GM11168 (cell line): ENCODE data around the gene LURAP1L.
"Not testable (repeated sequence)": the region's sequence is repeated elsewhere in the genome, so short reads cannot be mapped to it uniquely, and the experiment has no call there.

ENCODE experiments used
- in situ Hi-C: fragments of 300-500 bp; cut with MboI; formaldehyde crosslinking; loops from one replicate; pipeline ENCODE4 v1.12.0; 2022; ENCODE audit warnings: low sequenced_read_pairs; ENCODE audit not compliant: unreplicated experiment

The LURAP1L gene

DNA sequence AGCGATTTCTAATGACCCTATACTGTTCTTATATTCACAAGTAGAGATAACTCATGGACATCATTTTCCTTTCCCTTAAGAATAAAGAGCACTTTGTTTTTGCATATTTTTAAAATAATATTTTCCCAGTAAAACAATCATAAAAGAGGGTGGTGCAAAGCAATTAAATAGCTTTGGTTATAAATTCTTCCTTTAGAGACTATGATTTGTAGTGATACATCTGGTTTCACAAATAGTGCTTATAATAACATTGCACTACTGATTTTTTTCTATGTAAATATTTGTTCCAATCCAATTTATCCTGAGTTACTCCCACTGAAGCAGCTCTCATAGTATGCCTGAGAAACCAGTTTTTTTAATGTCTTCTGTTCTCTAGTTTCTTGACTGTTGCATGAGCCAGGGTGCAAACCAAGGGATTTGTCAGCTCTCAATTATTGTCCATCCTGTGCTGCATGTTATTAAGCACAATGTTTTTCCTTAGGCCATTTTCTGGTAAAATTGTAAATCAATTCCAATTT is 74.7 kb downstream of the LURAP1L start:
- in situ Hi-C loops, result no loop called here

DNA sequence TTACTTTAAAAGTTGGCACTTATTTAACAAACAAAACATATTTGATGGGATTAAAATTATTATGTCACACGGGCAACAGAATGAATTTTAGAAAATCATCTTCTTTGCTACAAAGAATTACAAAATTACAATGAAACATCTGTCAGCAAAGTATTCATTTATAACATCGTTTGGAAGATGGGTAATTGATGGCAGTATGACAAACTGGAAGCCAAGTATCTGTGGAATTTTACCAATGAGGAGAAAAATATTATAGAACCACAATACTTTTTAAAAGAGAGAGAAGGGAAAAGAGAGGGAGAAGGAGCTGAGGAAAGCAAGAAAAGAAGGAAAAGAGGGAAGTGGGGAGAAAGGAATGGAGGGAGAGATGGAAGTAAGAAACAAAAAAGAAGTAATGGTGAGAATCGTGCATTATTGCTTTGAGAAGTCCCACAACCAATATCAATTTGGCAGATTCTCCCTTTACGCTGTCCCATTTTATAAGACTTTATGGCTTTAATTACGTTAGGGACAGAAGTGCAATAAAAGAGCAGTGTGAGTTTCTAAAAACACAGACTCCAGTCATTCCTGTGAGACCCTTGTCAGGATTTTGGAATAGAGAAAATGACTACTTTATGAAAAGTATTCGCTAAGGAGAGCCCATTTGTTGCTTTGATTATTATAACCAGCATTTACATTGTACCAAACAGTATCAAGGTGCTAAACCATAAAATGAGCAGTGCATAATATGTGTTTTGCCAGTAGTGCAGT is 76.7 kb downstream of the LURAP1L start:
- in situ Hi-C loops, result no loop called here

DNA sequence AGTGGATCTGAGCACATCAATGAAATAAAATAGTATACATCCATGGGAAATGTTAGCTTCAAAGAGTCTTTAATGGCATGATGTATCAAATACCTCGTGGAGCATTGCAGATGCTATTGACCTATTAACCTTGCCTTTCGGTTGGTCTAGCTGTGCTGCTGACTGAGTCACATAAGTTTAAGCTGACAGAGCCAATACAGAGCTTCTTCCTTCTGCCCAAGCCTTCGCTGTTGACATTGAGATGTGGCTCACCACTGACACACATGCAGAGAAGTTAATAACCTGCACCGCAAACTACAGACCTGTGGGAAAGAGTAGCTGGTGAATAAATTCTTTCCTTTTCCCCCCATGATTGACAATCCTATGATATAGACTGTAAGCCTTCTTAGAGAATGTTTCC is 78.2 kb downstream of the LURAP1L start:
- in situ Hi-C loops, result no loop called here

DNA sequence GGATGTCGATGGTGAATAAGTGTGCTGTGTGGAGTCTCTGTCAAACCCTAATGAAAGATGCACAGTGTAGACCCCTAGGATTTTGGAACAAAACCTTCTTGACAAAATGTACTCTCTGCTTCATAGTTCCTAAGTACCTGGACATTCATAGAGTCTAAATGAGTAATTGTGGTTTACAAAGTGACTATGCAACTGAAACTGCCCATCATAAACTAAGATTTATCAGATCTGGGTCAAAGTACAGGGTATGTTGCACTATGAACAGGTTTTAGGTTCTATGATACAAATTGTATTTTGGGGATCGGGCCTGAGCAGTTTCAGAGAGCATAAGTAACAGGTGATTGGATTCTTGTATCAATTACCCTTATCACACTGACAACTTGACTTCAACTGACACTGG is 79.4 kb downstream of the LURAP1L start:
- in situ Hi-C loops, result no loop called here

DNA sequence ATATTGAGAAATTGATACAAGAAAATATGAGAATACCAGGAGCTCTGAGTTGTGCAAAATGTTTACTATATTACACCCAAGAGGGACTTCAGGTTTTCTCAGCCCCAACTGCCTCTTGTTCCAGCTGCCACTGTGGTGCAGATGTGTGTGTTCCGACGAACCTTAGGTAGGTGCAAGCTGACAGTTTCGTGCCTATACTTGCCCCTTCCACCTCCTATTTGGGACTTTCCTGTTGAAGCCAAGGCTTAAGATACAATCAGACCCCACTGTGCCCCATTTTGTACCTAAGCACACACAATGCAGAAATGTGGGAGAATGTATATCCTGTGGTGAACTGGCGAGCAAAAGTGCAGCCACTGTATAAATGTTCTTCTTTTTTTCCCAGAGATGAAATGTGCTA is 80.2 kb downstream of the LURAP1L start:
- in situ Hi-C loops, result no loop called here

DNA sequence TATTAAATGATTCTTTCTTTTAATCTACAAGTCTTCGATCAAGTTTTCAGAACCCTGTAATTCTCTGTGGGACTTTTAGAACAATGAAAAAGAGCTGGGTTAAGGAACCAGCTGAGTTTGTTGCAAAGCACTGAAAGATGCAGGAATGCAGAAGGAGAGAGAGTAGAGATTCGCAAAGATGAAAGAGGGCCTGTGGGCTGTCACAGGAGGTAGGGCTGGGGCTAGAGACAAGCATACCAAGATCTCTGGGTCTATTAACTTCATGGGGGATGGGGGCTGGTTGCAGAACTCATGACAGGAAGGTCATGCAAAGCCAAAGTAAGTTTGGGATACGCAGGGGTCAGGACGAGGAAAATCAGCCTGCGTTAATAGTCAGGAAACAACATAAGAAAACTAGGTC is 81.8 kb downstream of the LURAP1L start:
- in situ Hi-C loops, result no loop called here

DNA sequence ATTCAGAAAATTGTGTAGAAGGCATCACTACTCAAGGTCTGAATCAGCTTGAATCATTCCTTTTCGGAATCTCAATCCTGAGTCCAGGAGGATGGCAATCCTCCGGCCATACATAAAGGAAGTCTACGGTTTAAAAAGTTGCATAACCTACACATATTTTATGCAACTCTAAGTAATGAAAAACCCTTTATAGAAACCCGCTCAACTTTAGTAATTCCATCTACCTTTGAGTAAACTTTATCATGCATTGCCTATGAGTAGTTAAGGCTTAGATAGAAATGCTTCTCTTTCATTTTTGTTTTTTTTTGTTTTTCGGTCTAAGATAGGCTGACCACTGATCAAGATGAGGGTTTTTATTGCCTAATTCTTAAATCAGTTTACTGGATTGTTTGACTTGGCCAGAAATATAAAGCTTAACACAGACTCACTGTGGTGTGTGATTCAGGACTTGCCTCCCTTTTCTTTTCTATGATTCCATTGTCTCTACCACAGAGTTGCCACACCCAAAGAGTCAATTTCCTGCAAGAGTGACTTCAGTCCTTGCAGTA is 85.0 kb downstream of the LURAP1L start:
- in situ Hi-C loops, result no loop called here

DNA sequence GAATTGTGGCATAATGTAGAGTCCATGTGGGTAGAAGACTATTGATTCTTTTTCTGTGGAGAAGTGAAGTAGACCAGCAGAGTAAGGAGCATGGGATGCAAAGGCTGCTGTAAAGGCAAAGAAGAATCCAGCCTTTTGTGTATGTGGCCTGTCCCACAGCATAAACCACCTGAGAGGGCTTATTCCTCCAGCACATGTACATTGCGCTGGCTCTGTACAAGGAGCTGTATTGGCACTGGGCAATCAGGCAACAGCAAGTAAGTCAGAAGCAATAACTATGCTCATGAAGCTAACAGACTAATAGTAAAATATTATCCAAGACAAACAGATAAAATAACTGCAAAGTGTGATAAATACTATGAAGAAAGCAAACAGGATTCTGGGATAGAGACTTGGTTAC is 86.2 kb downstream of the LURAP1L start:
- in situ Hi-C loops, result no loop called here

DNA sequence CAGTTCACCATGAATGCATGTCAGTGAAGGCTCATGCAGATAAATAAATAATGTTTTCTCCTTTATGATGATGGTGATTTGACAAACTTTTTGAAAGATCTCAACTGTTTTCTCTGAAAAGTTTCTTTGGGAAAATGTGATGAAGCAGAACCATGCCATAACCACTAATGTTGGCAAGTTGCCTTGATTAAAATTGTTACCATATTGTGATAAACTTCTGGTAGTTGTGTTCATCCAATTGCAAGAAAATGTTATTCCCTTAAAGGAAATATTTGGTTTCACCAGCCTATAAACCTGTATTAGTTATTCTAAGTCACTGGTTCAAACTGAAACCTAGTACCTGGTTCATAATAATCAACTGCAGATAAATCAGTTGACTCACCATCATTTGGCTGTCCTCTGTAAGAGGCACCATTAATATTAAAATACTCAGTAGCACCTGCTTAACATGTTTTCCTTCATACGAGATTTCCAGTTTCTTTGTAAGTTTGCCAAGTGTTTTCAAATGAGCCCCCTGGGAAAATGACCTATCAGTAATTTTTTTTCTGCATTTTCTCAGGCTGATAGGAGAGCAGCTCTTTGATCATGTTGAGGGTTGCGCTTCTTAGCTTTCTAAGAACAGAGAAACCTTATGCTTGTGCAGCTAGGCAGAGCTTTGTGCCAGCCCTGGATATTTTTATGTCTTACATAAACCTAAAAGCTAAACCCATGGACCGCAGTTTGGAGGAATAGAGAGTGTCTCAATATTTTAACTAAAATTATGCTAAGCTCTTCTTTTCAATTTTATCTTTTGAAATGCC is 88.0 kb downstream of the LURAP1L start:
- in situ Hi-C loops, result no loop called here

DNA sequence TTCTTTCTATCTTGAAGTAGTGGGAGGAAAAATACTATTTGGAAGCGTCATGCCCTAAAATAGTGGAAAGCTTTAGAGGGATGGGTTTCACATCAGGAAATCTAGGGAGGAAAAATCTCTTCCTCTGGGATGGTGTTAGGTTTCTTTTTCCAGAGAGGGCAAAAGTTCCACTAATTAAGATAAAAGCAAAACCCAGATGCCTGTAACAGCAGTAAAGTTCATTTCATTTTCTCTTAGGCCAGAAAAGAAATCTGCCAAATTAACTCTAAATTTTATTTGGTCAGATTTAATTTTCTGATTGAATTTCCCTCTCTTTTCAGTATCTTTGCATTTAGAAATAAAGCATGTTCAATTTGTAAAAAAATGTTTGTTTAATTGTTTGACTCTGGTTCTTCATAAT is 88.8 kb downstream of the LURAP1L start:
- in situ Hi-C loops, result no loop called here

DNA sequence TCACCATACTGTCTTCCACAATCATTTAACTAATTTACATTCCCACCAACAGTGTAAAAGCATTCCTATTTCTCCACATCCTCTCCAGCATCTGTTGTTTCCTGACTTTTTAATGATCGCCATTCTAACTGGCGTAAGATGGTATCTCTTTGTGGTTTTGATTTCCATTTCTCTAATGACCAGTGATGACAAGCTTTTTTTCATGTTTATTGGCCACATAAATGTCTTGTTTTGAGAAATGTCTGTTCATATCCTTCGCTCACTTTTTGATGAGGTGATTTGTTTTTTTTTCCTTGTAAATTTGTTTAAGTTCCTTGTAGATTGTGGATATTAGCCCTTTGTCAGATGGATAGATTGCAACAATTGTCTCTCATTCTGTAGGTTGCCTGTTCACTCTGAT is 90.6 kb downstream of the LURAP1L start:
- in situ Hi-C loops, result not testable (repeated sequence)
